Ishikawa (cell line): ENCODE data around the gene BICC1.

ENCODE experiments used
- CREB1 ChIP-seq: IDR thresholded peaks from 2 replicates; pipeline ENCODE4 v1.6.1; 2012; ENCODE audit warnings: low read depth
- EP300 ChIP-seq: IDR thresholded peaks from 2 replicates; pipeline ENCODE4 v1.6.1; 2012; ENCODE audit warnings: borderline replicate concordance
- FOXM1 ChIP-seq: IDR thresholded peaks from 2 replicates; pipeline ENCODE4 v1.6.1; 2012; ENCODE audit warnings: low read depth, borderline replicate concordance
- MAX ChIP-seq: IDR thresholded peaks from 2 replicates; pipeline ENCODE4 v1.6.1; 2012
- NFIC ChIP-seq: IDR thresholded peaks from 2 replicates; pipeline ENCODE4 v1.6.1; 2012
- RAD21 ChIP-seq: IDR thresholded peaks from 2 replicates; pipeline ENCODE4 v1.6.1; 2012; ENCODE audit warnings: low read depth
- REST ChIP-seq: IDR thresholded peaks from 2 replicates; pipeline ENCODE4 v1.6.1; 2012; ENCODE audit warnings: low read depth, mild to moderate bottlenecking
- TAF1 ChIP-seq: IDR thresholded peaks from 2 replicates; pipeline ENCODE4 v1.6.1; 2012; ENCODE audit warnings: low read depth, mild to moderate bottlenecking
- TCF12 ChIP-seq: IDR thresholded peaks from 2 replicates; pipeline ENCODE4 v1.6.1; 2012; ENCODE audit warnings: low read depth
- TEAD4 ChIP-seq: IDR thresholded peaks from 2 replicates; pipeline ENCODE4 v1.6.1; 2012
- YY1 ChIP-seq: IDR thresholded peaks from 2 replicates; pipeline ENCODE4 v1.6.1; 2012; ENCODE audit warnings: low read depth

GRCh38 chr10:58813573-58813972, 300.9 kb downstream of the BICC1 start:
- TF ChIP-seq YY1 (no peak), MAX (no peak), RAD21 (no peak), TEAD4 (no peak), FOXM1 (no peak), EP300 (no peak), REST (no peak), TAF1 (no peak), CREB1 (no peak), NFIC (no peak), TCF12 (no peak)
